Suppressor macrophage (primary cell): ENCODE data around the gene DNAJC27.
"Not testable (repeated sequence)": the region's sequence is repeated elsewhere in the genome, so short reads cannot be mapped to it uniquely, and the experiment has no call there.

Experiments
- DNase-seq, 4 experiments: peaks; one replicate each; pipeline ENCODE4 v3.0.0-alpha.2; 2020 to 2022
- total RNA-seq, 17 experiments: gene quantifications; one replicate each; lab custom pipeline; 2026; ENCODE audit warnings: mixed read lengths in 6 of 17, inconsistent platforms in 3 of 17; lab: John Stamatoyannopoulos, UW

The DNAJC27 gene
- 3.5 to 10.7 (median 5.6) reads per million in 17 experiments for total RNA-seq

GRCh38 chr2:24971536-24972314, at the start of gene DNAJC27:
DNAJC27 (minus strand) TSS chr2:24971955; CDS start chr2:24971904, 51 bp downstream.
- peak; percentile 99 to 100 (median 99) for DNase-seq

DNA sequence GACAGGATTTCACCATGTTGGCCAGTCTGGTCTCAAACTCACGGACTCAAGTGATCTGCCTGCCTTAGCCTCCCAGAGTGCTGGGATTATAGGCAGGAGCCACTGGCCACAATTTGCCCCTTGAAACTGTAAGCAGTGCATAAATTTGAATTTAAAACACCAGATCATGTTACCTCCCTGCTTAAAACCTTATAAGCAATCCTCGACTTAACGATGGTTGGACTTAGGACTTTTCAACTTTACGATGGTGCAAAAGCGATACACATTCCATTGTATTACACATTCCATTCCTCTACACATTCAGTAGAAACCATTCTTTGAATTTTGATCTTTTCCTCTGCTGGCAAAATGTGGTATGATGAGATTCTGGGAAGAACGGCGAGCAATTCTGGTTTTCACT, 46.9 kb upstream of the DNAJC27 start:
- no peak for DNase-seq

- no peak for DNase-seq
Measured at GRCh38 chr2:25014631-25015030, 42.9 kb upstream of the DNAJC27 start.

- DNase-seq, result not testable (repeated sequence)
Measured at GRCh38 chr2:25011342-25011741, 39.6 kb upstream of the DNAJC27 start.

DNA sequence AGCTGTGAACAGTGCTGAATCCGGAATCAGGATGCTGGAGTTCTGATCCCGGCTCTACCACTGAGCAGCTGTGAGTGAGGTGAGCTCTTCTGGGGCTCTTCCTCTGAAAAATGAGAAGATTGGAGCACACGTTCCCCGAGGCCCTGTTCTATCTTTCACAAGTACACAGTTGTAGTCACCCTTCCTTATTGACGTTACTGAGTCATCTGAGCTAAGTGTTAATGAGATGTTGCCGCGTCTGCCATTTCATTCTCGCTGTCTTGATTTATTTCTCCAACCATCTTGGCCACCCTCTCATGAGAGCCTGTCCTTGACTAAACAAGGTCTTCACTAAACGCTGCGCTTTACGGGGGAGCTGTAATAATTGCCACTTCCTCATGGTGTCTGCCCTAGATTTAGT, 38.2 kb upstream of the DNAJC27 start:
- peak; percentile 12 to 44 (median 22) for DNase-seq

- no peak for DNase-seq
Measured at GRCh38 chr2:25002066-25002465, 30.3 kb upstream of the DNAJC27 start.

DNA sequence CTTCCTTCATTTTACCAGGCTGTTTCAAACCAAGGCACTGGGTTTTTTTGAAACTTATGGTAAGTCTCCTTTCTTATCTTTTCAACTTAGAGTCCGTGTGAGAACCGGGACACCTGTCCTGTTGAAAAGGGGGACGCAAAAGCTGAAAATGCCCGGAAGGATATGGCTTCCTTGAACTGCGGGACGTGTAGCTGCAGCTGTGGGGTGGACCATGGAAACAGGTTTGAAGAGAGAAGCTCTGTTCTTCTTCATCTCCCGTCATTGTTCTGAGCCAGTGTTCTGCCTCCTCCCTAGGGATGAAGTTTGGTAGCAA, 29.5 kb upstream of the DNAJC27 start:
- no peak for DNase-seq

DNA sequence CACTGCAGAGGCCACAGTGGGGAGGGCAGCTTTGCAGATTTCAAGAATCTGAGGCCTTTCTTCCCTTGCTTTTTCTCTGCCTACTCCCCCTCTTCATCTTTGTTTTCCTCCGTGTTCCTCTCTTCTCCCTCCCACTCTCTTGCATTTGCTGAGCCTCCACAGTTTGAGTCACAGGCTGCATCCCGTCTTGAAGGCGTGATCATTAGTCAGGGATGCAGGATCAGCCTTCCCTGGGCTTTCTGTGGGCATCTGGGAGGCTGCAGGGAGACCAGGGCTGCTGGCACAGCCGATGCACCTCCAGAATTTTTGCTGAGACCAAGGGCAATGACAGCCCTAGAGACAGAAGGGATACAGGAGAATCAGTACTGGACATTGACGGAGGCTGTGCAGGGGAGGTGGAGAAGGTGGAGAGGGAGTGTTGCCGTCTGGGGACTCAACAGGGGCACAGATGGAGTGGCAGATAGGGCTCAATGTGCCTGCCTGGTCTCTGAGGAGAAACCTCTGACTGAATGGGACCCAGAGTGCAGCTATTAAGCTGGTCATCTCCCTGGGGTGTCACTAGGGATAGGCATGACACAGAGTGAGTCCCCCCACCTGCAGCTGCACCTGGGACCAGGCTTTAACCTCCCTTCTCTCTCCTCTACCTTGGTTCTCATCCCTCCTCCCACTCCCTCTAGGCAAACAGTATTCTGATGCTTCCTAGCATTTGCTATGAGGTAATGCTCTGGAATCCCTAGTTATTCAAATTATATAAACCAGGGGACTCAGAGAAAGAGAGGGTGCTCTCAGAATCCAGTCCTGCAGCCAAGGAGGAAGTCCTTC, 29.0 kb upstream of the DNAJC27 start:
- DNase-seq, result peak in 3 of 4 experiments; percentile 30 to 46 (median 45)

- peak in 2 of 4 experiments; percentile 9 to 28 for DNase-seq
Measured at GRCh38 chr2:25000036-25000435, 28.3 kb upstream of the DNAJC27 start.

DNA sequence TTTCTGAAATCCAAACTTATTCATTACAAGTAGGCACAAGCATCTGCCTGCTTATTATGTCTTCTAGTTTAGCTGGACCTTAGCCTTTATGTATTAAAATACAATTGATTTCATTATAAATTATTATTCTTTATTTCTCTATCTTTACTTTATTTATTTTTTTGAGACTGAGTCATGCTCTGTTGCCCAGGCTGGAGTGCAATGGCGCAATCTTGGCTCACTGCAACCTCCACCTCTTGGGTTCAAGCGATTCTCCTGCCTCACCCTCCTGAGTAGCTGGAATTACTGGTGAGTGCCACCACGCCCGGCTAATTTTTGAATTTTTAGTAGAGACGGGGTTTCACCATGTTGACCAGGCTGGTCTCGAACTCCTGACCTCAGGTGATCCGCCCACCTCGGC, 27.3 kb upstream of the DNAJC27 start:
- not testable (repeated sequence) for DNase-seq

DNA sequence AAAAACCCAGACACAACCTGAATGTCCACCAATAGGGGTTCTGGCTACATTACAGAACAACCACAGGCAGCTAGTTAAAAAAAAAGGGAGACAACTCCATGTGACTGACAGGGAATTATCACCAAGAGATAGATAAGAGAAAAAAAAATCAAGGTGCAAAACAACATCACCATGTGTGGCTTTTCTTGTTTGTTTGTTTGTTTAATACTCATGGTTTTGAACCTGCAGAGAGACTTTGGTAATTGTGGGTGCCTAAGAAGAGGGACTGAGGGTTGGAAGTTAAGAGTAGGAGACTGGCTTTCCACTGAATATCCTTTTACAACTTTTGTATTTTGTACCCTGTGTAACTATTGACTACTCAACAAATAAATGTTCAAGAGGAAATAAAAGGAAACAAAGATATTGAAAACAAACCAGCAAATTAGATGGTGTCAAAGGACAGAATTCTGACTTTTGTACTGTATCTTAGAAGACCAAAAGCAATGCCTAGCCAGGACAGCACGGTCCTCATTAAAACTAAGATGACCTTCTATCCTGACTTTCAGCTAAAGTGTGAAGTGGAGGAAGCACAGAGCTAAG, 22.5 kb upstream of the DNAJC27 start:
- no peak for DNase-seq

DNA sequence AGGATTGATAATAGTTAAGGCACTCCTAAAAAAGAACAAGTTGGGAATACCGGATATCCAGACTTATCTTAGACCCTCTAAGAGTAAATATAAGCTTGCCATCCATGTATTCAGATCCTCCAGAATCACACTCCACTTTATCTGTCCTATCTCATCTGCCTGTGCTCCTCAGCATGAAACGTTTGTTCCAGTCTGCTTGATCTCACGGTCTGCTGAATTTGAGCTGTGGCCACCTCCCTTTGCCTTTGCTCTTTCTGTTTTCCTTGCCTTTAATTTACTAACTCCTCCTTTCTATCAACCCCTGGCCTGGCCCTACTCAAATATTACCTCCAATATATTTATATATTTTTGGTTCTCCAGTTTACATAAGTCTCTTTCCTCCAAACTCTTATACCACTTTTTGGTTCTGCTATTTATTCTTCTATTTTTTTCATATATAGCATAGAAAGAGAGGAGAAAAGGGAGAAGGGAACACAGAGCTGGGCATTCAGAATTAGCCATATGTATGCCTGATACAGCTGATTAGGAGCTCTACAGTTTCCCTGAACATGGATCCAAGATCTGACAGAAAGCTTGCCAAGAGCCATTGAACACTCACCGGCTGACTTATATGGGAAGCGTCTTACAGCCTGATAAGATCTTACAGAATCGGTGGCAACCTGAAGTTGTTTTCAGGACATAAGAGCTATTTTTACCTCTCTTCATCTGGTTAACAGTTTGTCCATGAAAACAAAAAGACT, 21.8 kb upstream of the DNAJC27 start:
- DNase-seq, result no peak

GRCh38 chr2:24986372-24986771, 14.6 kb upstream of the DNAJC27 start:
- no peak for DNase-seq

DNA sequence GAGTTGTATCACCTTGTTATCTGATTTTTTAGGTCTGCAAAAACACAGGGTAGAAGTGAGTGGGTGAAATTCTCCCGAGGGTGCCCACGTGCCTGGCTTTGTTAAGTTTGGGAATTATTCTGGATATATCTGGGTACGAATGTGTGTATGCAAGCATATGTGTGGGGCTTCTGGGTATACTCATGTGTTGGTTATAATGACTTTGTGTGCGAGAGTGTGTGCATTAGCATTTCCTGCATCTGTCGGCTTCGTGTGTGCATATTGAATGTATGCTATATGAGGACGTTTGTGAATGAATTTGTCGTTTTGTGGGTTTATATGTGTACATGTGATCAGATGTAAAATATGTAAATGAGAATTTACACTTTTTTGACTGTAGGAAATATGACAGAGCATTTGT, 13.8 kb upstream of the DNAJC27 start:
- no peak for DNase-seq

- peak; percentile 23 to 60 (median 50) for DNase-seq
Measured at GRCh38 chr2:24984912-24985311, 13.2 kb upstream of the DNAJC27 start.

GRCh38 chr2:24981411-24982136, 9.8 kb upstream of the DNAJC27 start:
- no peak for DNase-seq

DNA sequence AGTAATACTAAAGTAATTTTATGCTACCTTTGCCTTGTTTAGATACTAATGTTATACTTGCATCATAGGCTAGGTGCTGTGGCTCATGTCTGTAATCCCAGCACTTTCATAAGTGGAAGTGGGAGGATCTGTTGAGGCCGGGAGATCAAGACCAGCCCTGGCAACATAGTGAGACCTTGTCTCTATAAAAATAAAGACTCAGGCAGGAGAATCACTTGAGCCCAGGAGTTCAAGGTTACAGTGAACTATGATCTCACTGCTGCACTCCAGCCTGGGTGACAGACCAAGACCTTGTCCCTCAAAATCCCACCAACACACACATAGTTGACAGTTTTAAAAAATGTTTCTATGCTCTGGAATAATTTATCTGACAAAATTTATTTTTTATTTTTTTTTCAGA, 6.9 kb upstream of the DNAJC27 start:
- DNase-seq, result no peak

DNA sequence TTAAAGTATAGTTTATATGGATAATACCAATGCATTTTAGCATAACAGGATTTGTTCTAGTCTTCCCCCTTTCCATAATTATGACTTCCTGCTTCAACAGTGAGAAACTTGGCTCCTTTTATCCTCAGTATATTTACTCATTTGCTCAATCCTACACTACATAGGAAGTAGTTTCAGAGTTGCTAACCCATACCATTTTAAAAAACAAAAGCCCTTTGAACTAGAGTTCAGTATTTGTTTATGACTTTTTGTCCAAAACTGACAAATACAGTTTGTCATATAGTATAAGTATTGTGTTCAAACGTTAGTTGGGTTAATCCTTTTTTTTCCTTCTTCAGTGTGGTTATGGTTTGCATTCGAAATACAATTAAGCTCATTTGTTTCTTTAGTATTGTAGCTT, 5.9 kb upstream of the DNAJC27 start:
- no peak for DNase-seq

- DNase-seq, result no peak
Measured at GRCh38 chr2:24973812-24974211, 2.1 kb upstream of the DNAJC27 start.

DNA sequence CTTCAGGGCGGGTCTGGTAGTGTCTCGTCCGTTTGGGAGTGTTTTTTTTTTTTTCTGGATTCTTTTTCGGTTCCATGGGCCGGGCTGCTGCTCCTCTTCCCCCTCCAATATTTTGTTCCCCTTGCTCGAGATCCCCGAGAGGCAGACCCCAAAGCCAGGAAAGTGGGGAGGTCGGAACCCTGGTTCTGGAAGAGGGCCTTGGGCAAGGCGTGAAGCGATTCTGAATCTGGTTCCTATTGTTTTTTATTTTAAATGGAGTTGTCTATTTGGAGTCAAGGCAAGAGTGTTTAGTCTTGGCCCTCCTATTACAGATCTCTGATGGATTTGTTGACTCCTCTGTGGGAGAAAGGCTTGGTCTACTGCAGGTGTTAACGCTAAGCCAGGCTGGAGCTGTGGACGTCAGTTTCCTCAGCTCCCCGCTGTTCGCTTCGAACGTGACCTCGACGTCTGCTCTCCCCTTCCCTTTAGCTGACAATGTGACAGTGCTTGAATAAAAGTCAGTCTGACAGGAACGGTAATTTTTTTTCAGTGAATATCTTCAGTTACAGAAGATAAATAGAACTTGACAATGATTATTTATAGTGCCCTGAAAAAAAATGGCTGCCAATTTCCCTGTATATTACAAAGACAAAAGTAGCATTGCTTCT, 683 bp upstream of the DNAJC27 start:
- peak; percentile 53 to 69 (median 64) for DNase-seq

- peak in 3 of 4 experiments; percentile 42 to 67 (median 57) for DNase-seq
Measured at GRCh38 chr2:24971286-24971535, 544 bp downstream of the DNAJC27 start.
